GM18907 (cell line): ENCODE data around the gene CCDC81.
"Not testable (repeated sequence)": the region's sequence is repeated elsewhere in the genome, so short reads cannot be mapped to it uniquely, and the experiment has no call there.

Experiments
- ATAC-seq: cut with Tn5 transposase; IDR thresholded peaks from one replicate; pipeline ENCODE4 v1.9.1; 2021; ENCODE audit warnings: mild to moderate bottlenecking, moderate library complexity; ENCODE audit not compliant: unreplicated experiment

CCDC81 gene

GRCh38 chr11:86374586-86374985 lies at the start of gene CCDC81:
Gene CCDC81 (plus strand): TSS chr11:86374887. CDS start chr11:86375164, 277 bp downstream.
- no peak for ATAC-seq

- no peak for ATAC-seq
Observed at GRCh38 chr11:86335131-86335767, 39.4 kb upstream of the CCDC81 start.

- no peak for ATAC-seq
Observed at GRCh38 chr11:86337227-86337626, 37.5 kb upstream of the CCDC81 start.

GRCh38 chr11:86341382-86341781 lies 33.3 kb upstream of the CCDC81 start:
- ATAC-seq, result no peak

- ATAC-seq, result no peak
Observed at GRCh38 chr11:86346513-86346912, 28.2 kb upstream of the CCDC81 start.

- ATAC-seq, result no peak
Observed at GRCh38 chr11:86355256-86355655, 19.4 kb upstream of the CCDC81 start.

- ATAC-seq, result not testable (repeated sequence)
Observed at GRCh38 chr11:86357412-86357811, 17.3 kb upstream of the CCDC81 start.

- no peak for ATAC-seq
Observed at GRCh38 chr11:86358720-86359119, 16.0 kb upstream of the CCDC81 start.

GRCh38 chr11:86360775-86361395 lies 13.8 kb upstream of the CCDC81 start:
- no peak for ATAC-seq

GRCh38 chr11:86363424-86363823 lies 11.3 kb upstream of the CCDC81 start:
- ATAC-seq, result no peak

- ATAC-seq, result no peak
Observed at GRCh38 chr11:86365546-86365945, 9.1 kb upstream of the CCDC81 start.

GRCh38 chr11:86369668-86370067 lies 5.0 kb upstream of the CCDC81 start:
- no peak for ATAC-seq

- ATAC-seq, result no peak
Observed at GRCh38 chr11:86370171-86370570, 4.5 kb upstream of the CCDC81 start.

GRCh38 chr11:86370922-86371594 lies 3.6 kb upstream of the CCDC81 start:
- ATAC-seq, result no peak

- ATAC-seq, result no peak
Observed at GRCh38 chr11:86372041-86372440, 2.6 kb upstream of the CCDC81 start.

GRCh38 chr11:86372586-86372985 lies 2.1 kb upstream of the CCDC81 start:
- no peak for ATAC-seq

GRCh38 chr11:86374069-86374468 lies 618 bp upstream of the CCDC81 start:
- ATAC-seq, result no peak

GRCh38 chr11:86377972-86378371 lies 3.3 kb downstream of the CCDC81 start:
- no peak for ATAC-seq

- no peak for ATAC-seq
Observed at GRCh38 chr11:86380295-86381059, 5.8 kb downstream of the CCDC81 start.

GRCh38 chr11:86383041-86383955 lies 8.6 kb downstream of the CCDC81 start:
- ATAC-seq, result no peak
